CD4-positive, alpha-beta T cell treated with Interleukin-6 at 100 ng/mL for 8 hours (primary cell): ENCODE data around the gene TBC1D8B.
A peak's percentile ranks its signal among the peaks of the same experiment; 100 is the strongest.

Source experiments
- DNase-seq: peaks from one replicate; pipeline ENCODE4 v3.0.0-alpha.2; 2020; ENCODE audit warnings: mixed read lengths, low spot score

Gene TBC1D8B

GRCh38 chrX:106898462-106898861 lies 96.0 kb downstream of the TBC1D8B start:
- peak; percentile 33 for DNase-seq

DNA sequence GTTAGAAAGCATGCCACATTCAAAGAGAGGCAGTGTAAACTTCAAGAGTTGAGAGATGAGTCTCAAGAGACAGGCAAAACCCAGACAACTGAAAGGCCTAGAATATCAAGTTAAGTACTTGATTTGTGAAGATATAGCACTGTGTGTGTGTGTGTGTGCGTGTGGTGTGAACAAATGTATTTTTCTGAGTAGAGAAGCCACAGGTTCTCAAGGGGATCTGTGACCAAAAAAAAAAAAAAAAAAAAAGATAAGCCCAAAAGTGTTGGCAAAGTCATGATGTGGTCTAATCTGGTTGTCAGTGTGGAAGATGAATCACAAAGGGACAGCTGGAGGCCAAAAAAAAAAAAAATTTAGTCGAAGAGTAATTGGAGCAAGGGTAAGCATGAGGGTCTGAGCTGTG lies 96.8 kb downstream of the TBC1D8B start:
- DNase-seq: no peak

DNA sequence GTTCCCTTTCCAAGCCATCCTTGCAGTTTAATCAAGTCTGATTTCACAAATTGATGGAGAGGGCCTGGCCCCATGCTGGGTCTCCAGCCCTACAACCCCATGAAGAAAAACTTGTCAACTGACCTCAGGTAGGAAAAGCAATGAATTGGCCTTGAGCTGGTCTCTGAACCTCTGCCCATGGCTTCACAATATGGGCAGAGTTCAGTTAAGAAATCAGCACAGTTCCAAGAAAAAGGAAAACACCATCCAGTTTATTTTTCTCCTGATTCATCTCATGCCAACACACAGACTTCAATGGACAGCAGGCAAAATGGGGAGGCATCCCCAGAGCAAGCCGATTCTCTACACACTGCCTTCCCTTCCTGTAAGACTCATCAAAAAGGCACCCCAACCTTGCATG lies 97.4 kb downstream of the TBC1D8B start:
- DNase-seq: no peak

DNA sequence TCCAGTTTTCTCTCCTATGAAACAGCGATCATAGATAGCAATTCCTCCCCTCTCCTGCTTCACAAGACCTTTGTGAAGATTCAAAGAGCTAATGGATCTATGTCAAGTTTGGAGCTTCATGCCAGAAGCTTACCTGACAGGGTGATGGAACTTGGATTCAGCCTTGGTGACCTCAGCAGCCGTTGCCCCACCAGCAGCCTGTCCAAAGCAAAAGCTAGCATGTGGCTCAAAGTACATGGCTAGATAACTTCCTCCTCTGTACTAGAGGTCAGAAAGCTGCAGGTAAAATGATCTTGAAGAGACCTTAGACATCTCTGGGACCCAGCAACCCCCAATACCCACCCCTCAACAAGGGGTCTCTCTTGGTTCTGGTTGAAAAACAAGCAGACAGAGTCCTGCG lies 98.9 kb downstream of the TBC1D8B start:
- DNase-seq: no peak

- no peak for DNase-seq
Observed at GRCh38 chrX:106901781-106902219, 99.3 kb downstream of the TBC1D8B start.

- DNase-seq: no peak
Observed at GRCh38 chrX:106902684-106903083, 100.2 kb downstream of the TBC1D8B start.

- DNase-seq: no peak
Observed at GRCh38 chrX:106903291-106903824, 100.9 kb downstream of the TBC1D8B start, which contains the start of gene RIPPLY1. Gene RIPPLY1 (minus strand): TSS chrX:106903341. CDS start chrX:106903287, 54 bp downstream.

DNA sequence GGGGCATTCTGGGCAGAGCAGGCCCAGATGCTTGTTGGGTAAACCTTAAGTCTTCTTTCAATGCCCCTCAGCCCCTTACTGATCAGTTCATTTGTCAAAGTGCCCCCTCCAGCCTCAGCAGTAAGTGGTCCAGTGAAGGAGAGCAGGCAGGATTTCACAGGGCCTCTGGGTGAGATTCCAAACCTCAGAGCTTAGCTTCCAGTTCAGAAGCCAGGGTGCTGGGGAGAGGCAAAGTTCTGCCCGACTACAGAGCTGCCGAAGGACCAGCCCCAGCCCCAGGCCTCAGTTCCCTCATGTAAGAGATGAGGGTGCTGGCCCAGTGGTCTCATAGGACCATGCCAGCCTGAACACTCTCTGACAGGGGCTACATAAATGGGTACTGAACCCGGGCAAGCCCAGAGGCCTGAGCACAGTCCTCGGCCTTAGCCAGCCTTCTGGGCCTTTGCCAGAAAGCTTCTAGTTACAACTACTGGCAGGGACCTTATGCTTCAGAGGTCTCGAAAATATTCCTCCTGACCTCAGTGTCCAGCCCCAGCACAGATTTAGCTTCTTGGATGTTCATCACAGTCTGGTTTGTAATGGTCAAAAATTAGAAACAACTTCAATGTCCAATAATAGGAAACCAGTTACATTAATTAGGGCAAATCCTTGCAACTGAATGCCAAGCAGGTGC lies 101.5 kb downstream of the TBC1D8B start:
- DNase-seq: no peak

GRCh38 chrX:106905064-106905708 lies 102.7 kb downstream of the TBC1D8B start:
- DNase-seq: no peak

- no peak for DNase-seq
Observed at GRCh38 chrX:106906361-106906760, 103.9 kb downstream of the TBC1D8B start.

GRCh38 chrX:106912864-106913263 lies 110.4 kb downstream of the TBC1D8B start:
- no peak for DNase-seq

GRCh38 chrX:106917830-106918500 lies 115.5 kb downstream of the TBC1D8B start:
- peak; percentile 62 for DNase-seq

GRCh38 chrX:106919932-106920452 lies 117.5 kb downstream of the TBC1D8B start, which contains the start of gene CLDN2:
Gene CLDN2 (plus strand): TSS chrX:106920402. CDS start chrX:106928229, 7,827 bp downstream.
- DNase-seq: no peak

DNA sequence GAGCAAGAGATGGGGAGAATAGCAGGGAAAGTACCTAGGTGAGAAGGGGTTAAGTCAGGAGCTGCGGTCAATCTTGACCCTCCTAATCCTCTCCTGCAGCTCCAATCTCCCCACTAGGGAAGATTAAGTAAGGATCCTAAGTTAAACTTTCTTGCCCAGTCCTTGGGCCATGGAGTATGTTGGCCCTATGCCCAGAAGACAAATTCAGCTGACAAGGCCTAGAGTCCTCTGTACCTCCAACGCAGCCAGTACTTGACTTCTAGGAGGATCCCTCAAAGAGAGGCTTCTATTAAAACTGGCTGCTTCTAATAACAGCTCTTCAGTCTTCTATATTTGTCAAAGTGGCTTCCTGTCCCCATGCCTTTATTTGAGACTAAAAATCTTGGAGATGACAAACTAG lies 119.2 kb downstream of the TBC1D8B start:
- no peak for DNase-seq
